SK-N-SH treated with all-trans-retinoic acid at 6 μM for 48 hours (cell line): ENCODE data around the gene RTN4IP1.
A peak's percentile ranks its signal among the peaks of the same experiment; 100 is the strongest.
"Not testable (repeated sequence)": the region's sequence is repeated elsewhere in the genome, so short reads cannot be mapped to it uniquely, and the experiment has no call there.

ENCODE experiments used
- ATAC-seq: fragments of 200-7000 bp; cut with Tn5 transposase; 3 replicates; pipeline ENCODE4 v1.9.1; 2020; ENCODE audit warnings: mild to moderate bottlenecking, moderate library complexity
- ARNTL ChIP-seq: fragments of 450-650 bp; formaldehyde crosslinking; IDR thresholded peaks from 2 replicates; pipeline ENCODE4 v1.5.0; 2020; ENCODE audit warnings: low read depth, mild to moderate bottlenecking, moderate library complexity, borderline replicate concordance
- BACH2 ChIP-seq: fragments of 250-450 bp; sonication (Bioruptor Pico); IDR thresholded peaks from 2 replicates; pipeline ENCODE4 v1.9.0; 2021; ENCODE audit warnings: mild to moderate bottlenecking, borderline replicate concordance
- CSDC2 ChIP-seq: fragments of 250-450 bp; sonication (Bioruptor Pico); IDR thresholded peaks from 2 replicates; pipeline ENCODE4 v1.5.0; 2020; ENCODE audit warnings: mild to moderate bottlenecking, moderate library complexity
- ESRRG ChIP-seq: fragments of 250-450 bp; sonication (Bioruptor Pico); IDR thresholded peaks from 2 replicates; pipeline ENCODE4 v1.6.1; 2021; ENCODE audit warnings: mild to moderate bottlenecking
- GLIS3 ChIP-seq: fragments of 250-450 bp; sonication (Bioruptor Pico); IDR thresholded peaks from 2 replicates; pipeline ENCODE4 v1.5.0; 2020; ENCODE audit warnings: mild to moderate bottlenecking, moderate library complexity
- ISL1 ChIP-seq: fragments of 250-450 bp; sonication (Bioruptor Pico); IDR thresholded peaks from 2 replicates; pipeline ENCODE4 v2.1.2; 2022; ENCODE audit warnings: mild to moderate bottlenecking, moderate library complexity
- OSR1 ChIP-seq: fragments of 250-450 bp; sonication (Bioruptor Pico); IDR thresholded peaks from 2 replicates; pipeline ENCODE4 v1.8.0; 2022; ENCODE audit warnings: moderate library complexity, mild to moderate bottlenecking, inconsistent platforms
- POU6F1 ChIP-seq: fragments of 250-450 bp; sonication (Bioruptor Pico); IDR thresholded peaks from 2 replicates; pipeline ENCODE4 v1.8.0; 2021; ENCODE audit warnings: low read depth, mild to moderate bottlenecking, moderate library complexity, borderline replicate concordance
- PPARA ChIP-seq: fragments of 250-450 bp; sonication (Bioruptor Pico); IDR thresholded peaks from 2 replicates; pipeline ENCODE4 v1.5.0; 2020; ENCODE audit warnings: mild to moderate bottlenecking, borderline replicate concordance
- RARB ChIP-seq: fragments of 250-450 bp; sonication (Bioruptor Pico); IDR thresholded peaks from 2 replicates; pipeline ENCODE4 v1.8.0; 2021; ENCODE audit warnings: mild to moderate bottlenecking, moderate library complexity
- TCF4 ChIP-seq: fragments of 250-450 bp; sonication (Bioruptor Pico); IDR thresholded peaks from 2 replicates; pipeline ENCODE4 v1.8.0; 2021; ENCODE audit warnings: mild to moderate bottlenecking, moderate library complexity, borderline replicate concordance
- TOX ChIP-seq: fragments of 250-450 bp; sonication (Bioruptor Pico); IDR thresholded peaks from 2 replicates; pipeline ENCODE4 v1.8.0; 2021; ENCODE audit warnings: mild to moderate bottlenecking, moderate library complexity, borderline replicate concordance
- TSHZ2 ChIP-seq: fragments of 250-450 bp; sonication (Bioruptor Pico); IDR thresholded peaks from 2 replicates; pipeline ENCODE4 v1.5.0; 2020; ENCODE audit warnings: mild to moderate bottlenecking, moderate library complexity
- ZC3H10 ChIP-seq: fragments of 250-450 bp; sonication (Bioruptor Pico); IDR thresholded peaks from 2 replicates; pipeline ENCODE4 v1.5.1; 2021; ENCODE audit warnings: mild to moderate bottlenecking, moderate library complexity
- ZFP3 ChIP-seq: fragments of 250-450 bp; sonication (Bioruptor Pico); IDR thresholded peaks from 2 replicates; pipeline ENCODE4 v1.5.0; 2020; ENCODE audit warnings: mild to moderate bottlenecking, moderate library complexity
- ZFP30 ChIP-seq: fragments of 450-650 bp; formaldehyde crosslinking; IDR thresholded peaks from 2 replicates; pipeline ENCODE4 v1.5.0; 2022; ENCODE audit warnings: mild to moderate bottlenecking, moderate library complexity
- ZNF565 ChIP-seq: fragments of 450-650 bp; formaldehyde crosslinking; conservative IDR thresholded peaks from 2 replicates; pipeline ENCODE4 v1.5.0; 2020; ENCODE audit warnings: low read depth, mild to moderate bottlenecking, moderate library complexity
- ZNF70 ChIP-seq: fragments of 450-650 bp; formaldehyde crosslinking; IDR thresholded peaks from 2 replicates; pipeline ENCODE4 v1.5.0; 2020; ENCODE audit warnings: mild to moderate bottlenecking, moderate library complexity
- ZNF8 ChIP-seq: fragments of 450-650 bp; formaldehyde crosslinking; IDR thresholded peaks from 2 replicates; pipeline ENCODE4 v1.5.0; 2020; ENCODE audit warnings: mild to moderate bottlenecking, moderate library complexity
- TF ChIP-seq, protein P1 (sequence below): fragments of 250-450 bp; sonication (Bioruptor Pico); IDR thresholded peaks from 2 replicates; pipeline ENCODE4 v1.5.1; 2020; ENCODE audit warnings: low read depth, mild to moderate bottlenecking, moderate library complexity
- TF ChIP-seq, protein P2 (sequence below): fragments of 250-450 bp; sonication (Bioruptor Pico); IDR thresholded peaks from 2 replicates; pipeline ENCODE4 v1.8.0; 2020; ENCODE audit warnings: mild to moderate bottlenecking, moderate library complexity, borderline replicate concordance

Gene RTN4IP1

DNA sequence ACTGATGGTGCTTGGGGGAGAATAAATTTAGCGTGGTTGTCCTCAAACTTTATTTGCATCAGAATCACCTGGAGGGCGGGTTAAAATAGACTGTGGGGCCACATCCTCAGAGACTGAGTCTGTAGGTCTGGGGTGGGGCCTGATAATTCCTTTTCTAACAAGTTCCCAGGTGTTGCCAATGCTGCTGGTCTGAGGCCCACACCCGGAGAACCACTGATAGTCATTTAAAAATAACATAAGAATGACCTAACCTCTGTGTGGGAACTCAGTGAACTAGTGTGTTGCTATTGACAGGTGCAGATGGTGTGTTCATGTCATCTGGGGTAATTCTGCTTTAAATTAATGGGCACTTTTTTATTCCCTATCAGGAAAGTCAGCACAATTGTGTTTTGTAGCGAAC, 64.8 kb downstream of the RTN4IP1 start:
- TF ChIP-seq TSHZ2 (CRISPR knock-in tag) (no peak), CSDC2 (no peak)
- no peak for ATAC-seq

- TF ChIP-seq TCF4 (CRISPR knock-in tag) (no peak), OSR1 (no peak), ZNF8 (CRISPR knock-in tag) (no peak), ZNF70 (CRISPR knock-in tag) (no peak), ISL1 (no peak), RARB (CRISPR knock-in tag) (no peak), ZFP3 (no peak), TOX (no peak), PPARA (no peak)
- no peak for ATAC-seq
Observed at GRCh38 chr6:106563614-106564013, 65.7 kb downstream of the RTN4IP1 start.

- no peak for ATAC-seq
- TF ChIP-seq ZNF565 (no peak), POU6F1 (no peak), CSDC2 (no peak), OSR1 (no peak)
- TF ChIP-seq, protein P1, sequence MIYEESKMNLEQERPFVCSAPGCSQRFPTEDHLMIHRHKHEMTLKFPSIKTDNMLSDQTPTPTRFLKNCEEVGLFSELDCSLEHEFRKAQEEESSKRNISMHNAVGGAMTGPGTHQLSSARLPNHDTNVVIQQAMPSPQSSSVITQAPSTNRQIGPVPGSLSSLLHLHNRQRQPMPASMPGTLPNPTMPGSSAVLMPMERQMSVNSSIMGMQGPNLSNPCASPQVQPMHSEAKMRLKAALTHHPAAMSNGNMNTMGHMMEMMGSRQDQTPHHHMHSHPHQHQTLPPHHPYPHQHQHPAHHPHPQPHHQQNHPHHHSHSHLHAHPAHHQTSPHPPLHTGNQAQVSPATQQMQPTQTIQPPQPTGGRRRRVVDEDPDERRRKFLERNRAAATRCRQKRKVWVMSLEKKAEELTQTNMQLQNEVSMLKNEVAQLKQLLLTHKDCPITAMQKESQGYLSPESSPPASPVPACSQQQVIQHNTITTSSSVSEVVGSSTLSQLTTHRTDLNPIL (CRISPR knock-in tag) = no peak
Observed at GRCh38 chr6:106561686-106562405, 67.5 kb downstream of the RTN4IP1 start.

GRCh38 chr6:106560996-106561685, 68.2 kb downstream of the RTN4IP1 start:
- TF ChIP-seq OSR1 = no peak
- no peak for TF ChIP-seq BACH2 (CRISPR knock-in tag)
- no peak for TF ChIP-seq ZNF565
- no peak for TF ChIP-seq RARB (CRISPR knock-in tag)
- no peak for TF ChIP-seq PPARA
- no peak for TF ChIP-seq POU6F1
- TF ChIP-seq CSDC2 = no peak
- TF ChIP-seq ZFP3 = no peak
- no peak for TF ChIP-seq ARNTL (CRISPR knock-in tag)
- TF ChIP-seq, protein P2, sequence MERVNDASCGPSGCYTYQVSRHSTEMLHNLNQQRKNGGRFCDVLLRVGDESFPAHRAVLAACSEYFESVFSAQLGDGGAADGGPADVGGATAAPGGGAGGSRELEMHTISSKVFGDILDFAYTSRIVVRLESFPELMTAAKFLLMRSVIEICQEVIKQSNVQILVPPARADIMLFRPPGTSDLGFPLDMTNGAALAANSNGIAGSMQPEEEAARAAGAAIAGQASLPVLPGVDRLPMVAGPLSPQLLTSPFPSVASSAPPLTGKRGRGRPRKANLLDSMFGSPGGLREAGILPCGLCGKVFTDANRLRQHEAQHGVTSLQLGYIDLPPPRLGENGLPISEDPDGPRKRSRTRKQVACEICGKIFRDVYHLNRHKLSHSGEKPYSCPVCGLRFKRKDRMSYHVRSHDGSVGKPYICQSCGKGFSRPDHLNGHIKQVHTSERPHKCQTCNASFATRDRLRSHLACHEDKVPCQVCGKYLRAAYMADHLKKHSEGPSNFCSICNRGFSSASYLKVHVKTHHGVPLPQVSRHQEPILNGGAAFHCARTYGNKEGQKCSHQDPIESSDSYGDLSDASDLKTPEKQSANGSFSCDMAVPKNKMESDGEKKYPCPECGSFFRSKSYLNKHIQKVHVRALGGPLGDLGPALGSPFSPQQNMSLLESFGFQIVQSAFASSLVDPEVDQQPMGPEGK (CRISPR knock-in tag) = no peak
- TF ChIP-seq, protein P1 (CRISPR knock-in tag) = no peak
- no peak for TF ChIP-seq ZNF70 (CRISPR knock-in tag)
- no peak for TF ChIP-seq ZC3H10 (CRISPR knock-in tag)
- TF ChIP-seq ZFP30 = no peak
- TF ChIP-seq ZNF8 (CRISPR knock-in tag) = no peak
- TF ChIP-seq TCF4 (CRISPR knock-in tag) = no peak
- TF ChIP-seq GLIS3 (CRISPR knock-in tag) = no peak
- TF ChIP-seq ESRRG (CRISPR knock-in tag) = no peak
- TF ChIP-seq ISL1 = no peak
- ATAC-seq = peak; percentile 74

- ATAC-seq = not testable (repeated sequence)
Observed at GRCh38 chr6:106559659-106560058, 69.6 kb downstream of the RTN4IP1 start.
